Activated CD4-positive, CD25-positive, alpha-beta regulatory T cell treated with anti-CD3 and anti-CD28 coated beads, Interleukin-2, amount 50 U/mL, for 16 hours (primary cell): Measurements from ENCODE around the gene HEPN1.

ENCODE experiments used
- DNase-seq: peaks from one replicate; pipeline ENCODE4 v3.0.0-alpha.2; 2020; ENCODE audit warnings: low read depth, low spot score

The HEPN1 gene

GRCh38 chr11:124918950-124919349 is at the start of gene HEPN1:
HEPN1 (plus strand) TSS chr11:124919250.
- DNase-seq: no peak

GRCh38 chr11:124869331-124869730 is 49.7 kb upstream of the HEPN1 start:
- no peak for DNase-seq

GRCh38 chr11:124869856-124870387 is 49.1 kb upstream of the HEPN1 start:
- no peak for DNase-seq

- no peak for DNase-seq
These were observed 48.6 kb upstream of the HEPN1 start for GRCh38 chr11:124870430-124870829.

- no peak for DNase-seq
These were observed 46.8 kb upstream of the HEPN1 start for GRCh38 chr11:124872280-124872679.

- DNase-seq: no peak
These were observed 46.3 kb upstream of the HEPN1 start for GRCh38 chr11:124872741-124873140.

GRCh38 chr11:124873951-124874350 is 45.1 kb upstream of the HEPN1 start:
- no peak for DNase-seq

- DNase-seq: no peak
These were observed 44.3 kb upstream of the HEPN1 start for GRCh38 chr11:124874571-124875255.

- DNase-seq: no peak
These were observed 43.6 kb upstream of the HEPN1 start for GRCh38 chr11:124875401-124875800.

GRCh38 chr11:124875943-124876817 is 42.9 kb upstream of the HEPN1 start:
- peak; percentile 47 for DNase-seq

GRCh38 chr11:124876818-124877630 is 42.0 kb upstream of the HEPN1 start:
- DNase-seq: no peak

- DNase-seq: no peak
These were observed 41.5 kb upstream of the HEPN1 start for GRCh38 chr11:124877631-124877909.

- no peak for DNase-seq
These were observed 40.9 kb upstream of the HEPN1 start for GRCh38 chr11:124877910-124878758.

GRCh38 chr11:124878759-124879492 is 40.1 kb upstream of the HEPN1 start:
- no peak for DNase-seq

GRCh38 chr11:124879493-124880289 is 39.4 kb upstream of the HEPN1 start:
- no peak for DNase-seq

- no peak for DNase-seq
These were observed 38.8 kb upstream of the HEPN1 start for GRCh38 chr11:124880290-124880611.

GRCh38 chr11:124880958-124881357 is 38.1 kb upstream of the HEPN1 start:
- no peak for DNase-seq

GRCh38 chr11:124882339-124883071 is 36.5 kb upstream of the HEPN1 start:
- no peak for DNase-seq

GRCh38 chr11:124884340-124884739 is 34.7 kb upstream of the HEPN1 start:
- DNase-seq: no peak
